NOMO-1 (cell line): Measurements from ENCODE around the gene PDIA3.
"Not testable (repeated sequence)": the region's sequence is repeated elsewhere in the genome, so short reads cannot be mapped to it uniquely, and the experiment has no call there.

Source experiments
- DNase-seq, 2 experiments: peaks; one replicate each; lab custom pipeline; 2025; ENCODE audit not compliant: unreplicated experiment in 2 of 2; lab: John Stamatoyannopoulos, UW

Gene PDIA3

DNA sequence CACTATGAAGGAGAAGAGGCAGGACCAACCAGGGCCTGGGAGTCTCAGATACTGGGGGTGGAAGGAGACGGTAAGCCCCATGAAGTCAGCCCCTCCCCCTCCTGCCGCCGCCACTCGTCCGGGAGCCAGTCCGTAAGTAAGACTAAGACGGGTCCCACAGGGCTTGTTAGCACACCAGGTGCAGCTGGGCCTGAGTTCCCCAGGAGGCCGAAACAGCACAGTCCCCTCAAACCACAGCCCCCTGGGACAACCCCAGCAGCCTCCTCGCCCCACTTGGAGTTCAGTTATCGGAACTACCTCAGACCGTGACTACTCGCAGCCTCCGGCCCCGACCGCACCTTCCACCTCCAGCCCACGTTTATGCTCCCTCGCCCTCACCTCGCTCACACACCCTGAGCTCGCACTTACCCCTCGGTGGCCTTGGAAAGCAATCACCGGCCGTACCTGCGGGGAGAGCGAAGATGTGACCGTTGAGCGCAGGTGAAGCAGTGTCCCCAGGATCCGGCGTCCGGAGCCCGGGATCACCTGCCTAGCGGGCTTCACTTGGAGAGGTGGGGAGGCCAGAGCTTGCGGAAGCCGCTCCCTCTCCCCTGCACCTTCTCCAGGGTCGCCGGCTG lies 30.0 kb downstream of the PDIA3 start:
- no peak for DNase-seq

DNA sequence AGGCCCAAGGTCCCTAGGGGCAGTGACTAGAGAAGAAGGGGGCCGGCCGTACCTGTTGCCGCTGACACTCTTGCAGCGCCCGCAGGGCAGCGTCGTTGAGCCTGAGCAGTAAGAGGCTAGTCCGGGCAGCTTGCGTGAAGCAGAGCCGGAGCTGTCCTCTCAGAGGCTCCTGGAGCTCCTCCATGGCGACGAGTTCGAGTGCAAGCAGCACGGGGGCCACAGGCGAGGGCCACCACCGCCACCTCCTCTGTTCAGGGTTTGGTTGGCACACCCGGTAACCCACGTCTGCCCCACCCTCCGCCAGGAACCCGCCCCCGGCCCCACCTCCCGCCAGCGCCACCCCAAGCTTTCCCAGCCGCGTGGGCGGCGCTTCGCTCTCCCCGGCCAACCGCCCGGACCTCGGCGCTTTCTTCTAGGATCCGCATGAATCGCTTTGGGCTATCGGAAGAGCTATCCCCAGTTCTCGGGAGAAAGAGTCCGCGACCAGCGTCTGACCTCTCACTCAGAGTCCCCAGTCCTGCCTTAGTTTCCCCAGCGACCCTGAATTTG lies 30.6 kb downstream of the PDIA3 start, which contains the start of gene ELL3:
ELL3 (minus strand) TSS at position 249 of the 549 bp plus-strand sequence; CDS start at position 184, 65 bp downstream.
- peak; percentile 82 to 87 for DNase-seq

DNA sequence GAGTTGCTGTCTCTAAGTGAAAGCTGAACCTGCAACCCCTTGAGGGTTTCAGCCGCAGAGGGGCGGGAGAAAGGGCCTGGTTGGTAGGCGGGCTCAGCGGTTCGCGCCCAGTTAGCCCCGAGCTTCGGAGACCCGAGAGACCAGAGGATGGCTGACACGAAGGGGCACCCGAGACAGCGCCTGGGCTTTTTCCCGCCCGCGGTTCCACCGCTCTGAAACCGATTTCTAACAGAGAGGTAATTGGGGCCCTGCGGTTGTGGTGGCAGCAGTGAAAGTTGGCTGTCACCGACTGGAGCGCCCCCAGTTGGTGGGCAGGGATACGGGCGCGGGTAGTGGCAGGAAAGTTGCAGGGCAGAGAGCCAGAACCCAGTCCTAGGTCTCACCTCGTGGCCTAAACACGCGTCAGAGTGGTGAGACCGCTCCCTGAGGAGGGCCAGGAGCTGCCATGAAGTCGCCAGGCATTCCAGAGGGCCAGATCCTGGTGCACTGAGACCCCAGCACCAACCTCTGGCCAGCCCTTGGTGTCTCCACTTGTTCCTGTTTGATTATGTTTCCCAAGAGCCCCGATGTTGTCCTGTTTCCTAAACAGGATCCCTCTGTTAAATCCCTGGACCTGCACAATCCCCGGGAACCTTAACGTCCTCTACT lies 31.2 kb downstream of the PDIA3 start:
- DNase-seq, result peak; percentile 89 to 90

DNA sequence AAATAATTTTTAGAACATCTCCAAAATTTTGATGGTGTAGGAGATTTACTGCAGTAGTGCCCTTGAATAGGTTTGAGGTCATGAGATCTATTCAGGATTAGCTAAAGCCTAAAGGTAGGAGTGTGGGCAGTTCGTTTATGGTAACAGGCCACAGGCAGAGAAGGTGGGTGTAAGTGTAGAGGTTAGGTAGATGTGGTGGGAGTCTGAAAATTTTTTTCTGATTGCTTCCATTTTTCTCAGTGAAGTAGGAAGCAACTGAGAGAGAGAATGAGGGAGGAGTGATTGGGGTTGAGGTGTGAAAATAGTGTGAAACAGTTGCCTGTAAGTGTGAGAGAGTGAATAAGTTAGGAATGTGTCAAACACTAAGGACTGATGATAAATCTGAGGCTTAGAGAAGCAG lies 32.8 kb downstream of the PDIA3 start:
- no peak for DNase-seq

DNA sequence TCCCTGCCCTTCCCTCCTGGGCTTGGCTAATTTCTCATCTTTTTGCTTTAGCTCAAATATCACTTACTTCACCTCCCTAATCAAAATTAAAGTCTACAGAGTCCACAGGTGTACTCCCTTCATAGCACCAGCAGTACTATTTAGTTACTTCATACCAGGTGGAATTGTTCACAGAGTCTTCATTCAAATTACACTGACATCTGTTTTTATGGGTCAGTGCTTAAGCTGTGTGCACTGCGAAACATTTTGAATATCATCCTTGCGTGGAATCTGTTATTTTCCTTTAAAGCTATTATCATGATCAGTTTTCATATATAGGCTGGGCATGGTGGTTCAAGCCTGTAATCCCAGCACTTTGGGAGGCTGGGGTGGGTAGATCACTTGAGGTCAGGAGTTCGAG lies 43.2 kb downstream of the PDIA3 start:
- DNase-seq, result no peak

DNA sequence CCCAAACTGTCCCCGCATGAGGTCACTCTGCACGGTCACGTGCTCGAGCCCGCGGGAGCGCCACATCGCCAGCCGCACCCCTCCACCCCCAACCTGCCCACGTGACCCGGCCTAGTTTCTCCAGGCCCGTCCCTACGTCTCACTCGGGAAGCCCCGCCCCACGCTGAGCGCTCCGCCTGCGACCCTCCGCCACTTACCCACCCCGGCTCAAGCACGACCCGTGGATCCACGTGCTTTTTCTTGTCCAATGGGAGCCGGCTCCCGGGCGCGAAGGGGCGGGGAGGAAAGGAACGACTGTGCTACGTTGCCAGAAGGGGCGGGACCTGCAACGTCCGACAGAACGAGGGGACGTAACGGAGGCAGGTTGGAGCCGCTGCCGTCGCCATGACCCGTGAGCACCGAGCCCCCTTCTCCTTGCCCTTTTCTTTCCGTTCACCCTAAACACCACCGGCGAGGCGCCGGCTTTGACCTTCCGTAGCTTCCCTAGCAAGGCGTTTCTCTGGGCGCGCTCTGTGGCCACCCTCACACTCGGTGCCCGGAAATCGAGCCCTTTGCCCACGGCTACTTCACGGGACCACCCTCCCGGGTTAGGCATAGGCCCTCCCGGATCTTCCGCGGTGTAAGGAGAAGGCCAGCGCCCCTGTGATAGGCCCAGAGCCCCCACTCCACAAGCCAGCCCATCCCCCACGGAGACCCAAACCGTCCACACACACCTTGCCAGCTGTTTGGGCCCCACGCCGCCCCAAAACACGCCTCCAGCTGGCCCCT lies 45.9 kb downstream of the PDIA3 start, which contains the start of gene SERF2:
SERF2 (plus strand) TSS at position 328 of the 768 bp plus-strand sequence; CDS start at position 385, 57 bp downstream.
- DNase-seq, result peak; percentile 98 to 99

DNA sequence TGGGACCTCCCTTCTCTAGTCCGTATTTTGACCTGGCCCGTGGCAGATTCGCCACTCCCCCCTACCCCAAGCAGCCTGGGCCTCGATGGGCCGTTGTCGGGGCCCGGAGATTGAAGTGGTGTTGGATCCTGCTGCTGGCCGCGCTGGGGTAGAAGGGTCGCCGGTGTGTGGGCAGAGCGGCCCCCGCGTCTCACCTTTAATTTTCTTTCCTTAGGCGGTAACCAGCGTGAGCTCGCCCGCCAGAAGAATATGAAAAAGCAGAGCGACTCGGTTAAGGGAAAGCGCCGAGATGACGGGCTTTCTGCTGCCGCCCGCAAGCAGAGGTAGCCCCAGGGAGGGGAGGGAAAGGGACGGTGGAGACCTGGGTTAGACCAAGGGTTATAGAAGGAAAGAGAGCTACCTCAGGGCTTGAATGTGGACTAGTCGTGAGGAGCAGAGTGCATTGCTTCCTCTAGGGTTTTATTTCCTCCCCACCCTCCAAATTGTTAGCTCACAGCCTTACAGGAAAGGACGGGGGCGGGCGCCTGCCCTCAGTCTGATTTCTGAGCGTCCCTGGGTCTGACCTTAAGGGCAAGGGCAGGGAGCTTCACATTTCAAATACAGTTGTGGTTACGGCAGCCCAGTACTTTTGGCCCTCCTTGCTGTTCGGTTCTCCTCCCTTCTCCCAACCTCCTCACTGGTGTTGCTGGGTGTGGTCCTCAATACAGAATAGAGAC lies 46.7 kb downstream of the PDIA3 start:
- DNase-seq, result peak; percentile 18 to 36

DNA sequence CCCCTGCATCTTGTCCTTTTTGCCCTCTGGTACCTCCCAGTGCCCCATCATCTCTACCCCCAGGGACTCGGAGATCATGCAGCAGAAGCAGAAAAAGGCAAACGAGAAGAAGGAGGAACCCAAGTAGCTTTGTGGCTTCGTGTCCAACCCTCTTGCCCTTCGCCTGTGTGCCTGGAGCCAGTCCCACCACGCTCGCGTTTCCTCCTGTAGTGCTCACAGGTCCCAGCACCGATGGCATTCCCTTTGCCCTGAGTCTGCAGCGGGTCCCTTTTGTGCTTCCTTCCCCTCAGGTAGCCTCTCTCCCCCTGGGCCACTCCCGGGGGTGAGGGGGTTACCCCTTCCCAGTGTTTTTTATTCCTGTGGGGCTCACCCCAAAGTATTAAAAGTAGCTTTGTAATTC lies 47.4 kb downstream of the PDIA3 start:
- no peak for DNase-seq

DNA sequence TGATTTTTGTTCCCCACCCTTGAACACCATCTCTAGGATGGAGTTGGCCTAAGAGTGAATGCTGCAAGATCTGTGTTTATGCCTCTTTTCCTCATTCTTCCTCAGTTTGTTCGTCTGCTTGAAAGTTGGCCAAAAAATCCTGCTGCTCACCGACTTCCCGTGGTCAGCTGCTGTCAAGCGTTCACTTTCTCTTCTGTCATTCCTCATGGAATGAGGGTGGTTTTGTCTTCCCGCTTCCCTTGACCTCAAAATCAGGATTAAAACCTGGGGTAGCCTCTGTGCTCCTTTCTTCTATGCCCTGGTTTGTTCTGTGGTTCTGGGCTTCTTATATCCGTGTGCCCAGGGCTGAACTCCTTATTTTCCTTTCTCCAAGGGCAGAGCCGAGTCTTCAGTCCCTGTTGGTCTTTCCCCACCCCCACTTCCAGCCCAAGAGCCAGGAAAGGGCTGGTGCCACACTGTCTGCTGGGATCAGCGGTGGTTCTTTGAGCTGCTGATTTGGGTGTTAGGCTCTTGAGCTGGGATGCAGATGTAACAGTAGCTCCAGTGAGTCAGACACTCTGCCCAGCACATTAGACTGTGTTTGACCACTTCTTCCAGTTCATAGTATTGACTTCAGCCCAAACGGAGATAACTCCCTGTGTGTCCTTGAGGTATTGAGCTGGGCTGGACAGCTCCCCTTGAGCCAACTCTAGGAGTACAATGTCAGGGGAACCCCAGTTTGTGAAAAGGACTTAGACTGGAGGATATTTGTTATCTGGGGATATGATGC lies 48.2 kb downstream of the PDIA3 start:
- no peak for DNase-seq

DNA sequence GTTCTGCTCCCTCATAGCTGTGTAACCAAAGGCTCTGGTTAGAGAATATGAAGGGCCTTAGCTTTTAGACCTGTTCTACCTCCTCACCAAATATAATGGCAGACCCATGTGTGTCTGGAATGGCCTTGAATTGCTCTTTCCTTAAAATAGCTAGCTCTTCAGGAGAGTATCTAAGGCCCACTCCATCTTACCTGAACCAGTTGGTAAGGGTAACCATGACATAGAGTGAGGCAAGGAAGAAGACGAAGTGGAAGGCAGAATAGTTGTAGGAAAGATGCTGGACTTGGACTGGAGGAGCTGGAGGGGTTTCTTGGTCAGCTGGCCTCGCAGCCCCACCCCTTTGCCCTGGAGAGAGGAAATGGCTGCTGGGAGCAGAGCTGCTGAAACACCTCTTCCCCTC lies 49.0 kb downstream of the PDIA3 start:
- no peak for DNase-seq

DNA sequence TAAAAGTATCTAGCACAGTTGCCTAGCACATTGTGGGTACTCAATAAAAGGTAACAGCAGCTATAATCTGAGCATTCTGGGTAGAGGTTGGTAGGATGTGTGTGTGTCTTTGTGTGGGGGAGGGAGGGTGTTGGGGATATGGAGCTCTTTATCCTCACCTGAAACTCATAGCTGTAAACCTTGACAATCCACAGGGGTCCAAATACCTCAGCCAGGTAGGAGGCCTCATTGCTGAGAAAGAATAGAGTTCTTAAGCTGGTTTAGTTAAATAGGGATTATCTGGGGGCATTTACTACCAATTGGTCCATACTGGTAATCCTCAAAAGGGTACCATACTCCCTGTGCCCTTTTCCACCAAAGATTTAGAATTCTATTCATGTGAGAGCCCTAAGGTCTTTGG lies 49.8 kb downstream of the PDIA3 start:
- no peak for DNase-seq

DNA sequence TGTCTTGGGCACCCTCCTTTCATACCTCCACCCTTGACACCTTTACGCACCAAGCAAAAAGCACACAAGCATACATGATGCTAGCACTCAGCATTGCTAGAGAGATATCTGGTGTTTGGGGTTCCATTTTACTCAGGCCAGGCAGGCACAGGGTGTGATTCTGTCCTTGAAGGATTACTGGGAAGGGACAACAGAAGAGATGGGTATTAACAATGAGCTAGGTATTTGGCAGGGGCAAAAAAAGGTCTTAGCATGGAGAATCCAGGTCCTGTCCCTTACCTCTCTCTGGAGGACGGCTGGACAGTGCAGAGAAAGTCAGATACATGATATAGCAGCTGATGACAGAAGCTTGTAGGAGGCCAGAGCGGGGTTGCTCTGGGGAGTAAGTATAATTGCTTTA lies 50.3 kb downstream of the PDIA3 start:
- DNase-seq, result no peak

DNA sequence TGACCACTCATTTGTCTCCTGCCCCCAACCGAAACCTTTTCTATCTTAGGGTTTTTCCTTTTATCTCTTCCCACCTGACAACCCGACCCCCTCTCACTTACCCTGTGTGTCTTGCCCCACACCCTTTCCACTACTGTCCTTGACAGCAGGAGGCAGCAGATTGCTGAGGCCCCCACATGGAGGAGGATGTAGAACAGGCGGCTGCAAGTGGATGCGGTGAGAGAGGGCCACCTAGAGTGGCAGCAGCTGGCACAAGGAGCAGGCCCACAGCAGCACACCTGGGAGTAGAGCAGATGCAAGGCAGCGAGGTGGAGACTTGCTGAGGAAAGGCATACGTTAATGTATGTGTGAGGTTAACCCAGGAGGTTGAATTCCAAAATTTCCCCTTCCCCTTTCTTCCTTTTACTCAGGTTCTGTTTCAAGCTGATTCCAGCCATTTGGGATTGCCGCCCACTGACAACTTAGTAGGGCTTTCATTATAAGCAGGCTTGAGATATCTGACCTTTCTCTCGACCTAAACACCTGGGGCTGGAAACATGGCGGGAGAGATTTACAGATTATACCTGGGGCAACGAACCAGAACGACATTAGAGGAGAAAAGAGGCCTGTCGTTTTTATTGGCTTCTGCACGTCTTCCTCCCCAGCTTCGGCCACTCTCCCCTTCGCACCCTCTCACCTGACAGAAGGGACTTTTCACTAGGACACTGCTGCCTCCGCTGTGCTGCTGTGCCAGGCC lies 53.1 kb downstream of the PDIA3 start:
- no peak for DNase-seq

DNA sequence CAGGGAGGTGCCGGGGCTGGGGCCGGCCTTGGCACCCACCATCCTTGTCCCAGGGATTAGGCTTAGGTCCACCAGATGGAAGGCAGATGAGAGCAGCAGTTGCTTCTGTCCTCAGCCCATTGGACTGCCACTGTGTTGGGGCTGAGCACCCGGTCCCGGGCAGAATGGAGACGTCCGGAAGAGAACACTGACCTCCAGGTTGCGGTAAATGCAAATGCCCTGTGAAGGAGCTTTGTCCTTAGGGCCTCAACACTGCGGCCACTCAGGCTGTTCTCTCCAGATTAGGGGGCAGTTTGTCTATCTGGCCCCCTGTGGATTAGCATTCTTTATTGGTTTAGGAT lies 53.7 kb downstream of the PDIA3 start, which contains the start of gene SERINC4:
SERINC4 (minus strand) TSS at position 276 of the 341 bp plus-strand sequence; CDS start at position 42, 234 bp downstream.
- no peak for DNase-seq

DNA sequence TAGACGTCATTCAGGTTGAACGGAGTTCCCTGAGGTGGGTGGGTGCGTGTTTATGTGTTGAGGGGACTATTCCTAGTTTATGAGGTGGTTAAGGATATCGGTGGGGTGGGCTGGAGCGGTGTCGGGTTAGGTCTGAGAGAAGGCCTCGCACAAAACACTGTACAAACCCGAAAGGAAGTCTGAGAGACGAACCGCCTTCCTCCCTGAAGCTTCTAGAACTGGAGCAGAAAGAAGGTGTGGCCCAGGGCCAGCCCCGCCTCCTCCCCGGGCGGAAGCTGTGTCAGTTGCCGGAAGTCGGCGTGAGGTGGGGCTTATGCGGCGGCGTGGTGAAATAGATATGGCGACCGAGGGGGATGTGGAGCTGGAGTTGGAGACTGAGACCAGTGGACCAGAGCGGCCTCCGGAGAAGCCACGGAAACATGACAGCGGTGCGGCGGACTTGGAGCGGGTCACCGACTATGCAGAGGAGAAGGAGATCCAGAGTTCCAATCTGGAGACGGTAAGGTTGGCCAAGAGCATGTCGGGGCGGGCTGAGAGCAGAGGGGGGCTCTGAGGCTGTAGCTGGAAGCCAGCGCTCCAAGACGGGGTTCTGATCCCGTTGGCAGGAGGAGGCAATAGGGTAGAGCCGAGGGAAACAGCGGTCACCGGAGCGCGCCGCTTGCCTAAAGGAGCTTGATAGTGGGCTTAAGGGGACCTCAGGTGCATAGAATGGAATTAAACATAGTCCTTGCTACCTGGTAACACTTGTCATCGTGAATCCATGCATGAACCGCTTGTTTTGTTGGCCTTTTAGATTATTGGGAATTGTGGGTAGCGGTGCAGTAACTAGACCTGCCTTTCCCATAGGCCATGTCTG lies 54.3 kb downstream of the PDIA3 start, which contains the start of gene HYPK:
HYPK (plus strand) TSS at position 314 of the 856 bp plus-strand sequence; CDS start at position 338, 24 bp downstream.
- DNase-seq, result peak; percentile 81 to 95

DNA sequence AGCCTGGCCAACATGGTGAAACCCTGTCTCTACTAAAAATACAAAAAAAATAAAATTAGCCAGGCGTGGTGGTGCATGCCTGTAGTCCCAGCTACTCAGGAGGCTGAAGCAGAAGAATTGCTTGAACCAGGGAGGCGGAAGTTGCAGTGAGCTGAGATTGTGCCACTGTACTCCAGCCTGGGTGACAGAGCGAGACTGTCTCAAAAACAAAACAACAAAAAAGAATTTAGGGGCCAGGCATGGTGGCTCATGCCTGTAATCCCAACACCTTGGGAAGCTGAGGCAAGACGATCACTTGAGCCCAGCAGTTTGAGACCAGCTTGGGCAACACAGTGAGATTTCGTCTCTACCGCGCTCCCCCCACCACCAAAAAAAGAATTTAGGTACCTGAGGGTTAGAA lies 56.4 kb downstream of the PDIA3 start:
- DNase-seq, result not testable (repeated sequence)

DNA sequence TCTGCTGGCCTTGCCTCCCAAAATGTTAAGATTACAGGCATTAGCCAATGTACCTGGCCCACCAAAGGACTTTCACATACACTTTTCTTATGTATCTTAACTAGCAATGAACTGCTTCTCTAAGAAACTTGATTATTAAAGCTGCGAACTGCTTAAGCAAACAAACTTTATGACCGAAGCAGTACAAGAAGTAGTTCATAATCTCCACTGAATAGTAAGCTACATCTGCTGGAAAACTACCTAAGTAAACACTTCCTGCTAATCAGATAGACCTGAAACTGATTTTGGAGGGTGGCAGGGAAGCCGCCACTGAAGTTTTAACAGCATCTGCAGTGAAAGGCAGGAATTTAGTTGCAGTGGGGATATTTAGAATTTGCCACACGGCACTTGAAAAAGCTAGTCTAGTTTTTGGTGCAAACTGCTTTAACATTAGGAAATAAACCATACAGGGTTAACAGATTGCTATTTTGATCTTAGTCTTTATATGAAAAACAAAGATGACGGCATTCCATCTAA lies 62.3 kb downstream of the PDIA3 start:
- DNase-seq, result no peak
